GM19328 (cell line): Measurements from ENCODE around the gene TEKTIP1.
"Not testable (repeated sequence)": the region's sequence is repeated elsewhere in the genome, so short reads cannot be mapped to it uniquely, and the experiment has no call there.

Experiments used
- ATAC-seq: cut with Tn5 transposase; IDR thresholded peaks from one replicate; pipeline ENCODE4 v1.9.1; 2021; ENCODE audit warnings: mild to moderate bottlenecking, moderate library complexity; ENCODE audit not compliant: unreplicated experiment

The TEKTIP1 gene

DNA sequence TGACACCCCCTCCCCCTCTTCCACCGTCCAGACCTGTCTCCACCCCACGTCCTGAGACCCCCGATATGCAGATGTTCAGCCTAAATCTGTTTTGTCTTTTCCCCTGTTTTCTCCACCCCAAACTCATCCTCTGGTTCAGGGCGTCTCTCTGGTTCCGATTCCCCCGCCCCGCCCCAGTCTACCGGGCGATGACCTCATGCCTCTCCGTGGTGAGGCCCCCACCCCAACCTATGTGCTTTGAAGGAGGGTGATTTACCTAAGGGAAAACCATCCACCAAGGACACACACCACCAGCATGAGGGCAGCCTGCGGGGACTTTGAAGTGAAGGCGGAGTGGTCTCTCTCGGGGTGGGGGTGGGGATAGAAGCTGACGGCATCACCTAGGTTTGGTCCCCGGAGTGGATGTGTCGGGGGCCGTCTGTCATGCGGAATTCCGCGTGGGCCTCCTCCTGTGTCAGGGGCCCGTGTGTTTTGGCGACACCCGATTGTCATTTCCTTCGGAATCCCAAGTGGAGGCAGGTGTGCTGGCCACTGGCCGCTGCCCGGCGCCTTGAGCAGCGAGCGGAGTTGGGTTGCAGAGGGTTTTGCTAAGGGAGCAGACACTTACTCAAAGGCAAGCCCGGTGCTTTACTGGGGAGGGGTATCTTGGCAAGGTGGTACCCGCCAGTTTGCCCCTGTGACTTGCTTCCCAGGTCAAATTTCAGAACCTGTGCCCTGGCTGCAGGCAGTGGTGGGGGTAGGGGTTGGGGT is 31.4 kb upstream of the TEKTIP1 start:
- ATAC-seq = no peak

DNA sequence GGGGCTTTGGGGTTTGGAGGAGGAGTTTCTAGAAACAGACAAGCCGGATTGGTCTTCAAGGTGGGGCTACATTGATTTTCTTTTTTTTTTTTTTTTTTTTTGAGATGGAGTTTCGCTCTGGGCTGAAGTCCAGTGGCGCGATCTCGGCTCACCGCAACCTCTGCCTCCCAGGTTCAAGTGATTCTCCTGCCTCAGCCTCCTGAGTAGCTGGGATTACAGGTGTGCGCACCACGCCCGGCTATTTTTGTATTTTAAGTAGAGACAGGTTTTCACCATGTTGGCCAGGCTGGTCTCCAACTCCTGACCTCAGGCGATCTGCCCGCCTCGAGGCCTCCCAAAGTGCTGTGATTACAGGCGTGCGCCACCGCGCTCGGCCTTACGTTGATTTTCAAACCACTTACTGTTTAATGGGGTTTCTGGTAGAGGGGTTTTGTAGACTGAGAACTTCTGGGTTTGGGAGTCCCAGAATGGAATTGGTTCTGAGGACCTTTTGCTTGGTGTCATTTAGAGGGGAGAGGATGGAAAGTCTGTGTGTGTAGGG is 30.8 kb upstream of the TEKTIP1 start:
- ATAC-seq = not testable (repeated sequence)

DNA sequence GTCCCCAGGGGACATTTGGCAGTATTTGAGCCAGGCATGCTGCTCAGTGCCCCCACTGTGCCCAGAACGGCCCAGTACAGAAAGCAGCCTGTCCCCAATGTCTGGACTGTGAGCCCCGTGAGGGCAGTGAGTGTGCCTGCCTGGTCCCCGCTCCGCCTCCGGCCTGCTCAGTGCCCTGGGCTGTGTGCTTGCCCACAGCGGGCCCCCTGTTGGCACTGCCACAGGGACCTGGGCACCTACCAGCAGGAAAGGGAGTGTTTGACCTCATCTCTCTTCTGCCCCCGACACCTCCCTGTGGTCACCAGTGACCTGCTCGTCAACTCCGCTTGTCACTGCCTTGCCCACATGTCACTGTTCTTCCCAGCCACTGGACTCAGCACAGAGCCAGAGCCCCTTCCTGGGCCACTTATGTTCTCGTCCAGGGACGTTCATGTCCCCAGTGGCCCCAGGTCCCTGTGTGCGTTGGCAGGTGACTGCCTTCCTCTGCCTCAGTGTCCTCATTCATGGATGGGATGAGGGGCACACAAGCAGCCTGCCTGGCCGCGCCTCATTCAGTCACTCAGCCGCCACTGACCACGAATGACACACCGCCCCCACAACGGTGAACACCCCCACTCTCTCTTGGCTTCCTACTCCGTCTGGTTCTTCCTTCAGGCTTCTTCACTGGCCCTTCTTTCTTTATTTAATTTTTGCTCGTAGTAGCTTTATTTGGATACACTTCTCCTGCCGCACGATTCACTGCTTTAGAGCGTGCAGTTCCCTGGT is 30.0 kb upstream of the TEKTIP1 start:
- no peak for ATAC-seq

DNA sequence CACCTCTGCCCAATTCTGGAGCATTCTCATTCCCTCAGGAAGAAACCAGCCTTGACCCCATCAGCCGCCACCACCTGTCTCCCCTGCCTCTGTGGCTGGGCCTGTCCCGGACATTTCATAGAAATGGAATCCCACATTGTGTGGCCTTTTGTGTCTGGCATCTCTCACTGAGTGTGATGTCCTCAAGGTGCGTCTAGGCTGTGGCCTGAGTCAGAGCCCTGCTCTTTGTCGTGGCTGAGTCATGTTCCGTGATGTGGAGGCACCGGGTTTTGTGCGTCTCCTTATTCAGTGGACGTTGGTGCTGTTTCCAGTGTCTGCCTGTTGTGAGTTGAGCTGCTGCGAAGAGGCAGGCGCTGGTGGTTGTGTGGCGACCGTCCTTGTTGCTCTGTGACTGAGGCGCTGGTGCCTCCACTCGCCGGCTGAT is 29.4 kb upstream of the TEKTIP1 start:
- ATAC-seq = no peak

DNA sequence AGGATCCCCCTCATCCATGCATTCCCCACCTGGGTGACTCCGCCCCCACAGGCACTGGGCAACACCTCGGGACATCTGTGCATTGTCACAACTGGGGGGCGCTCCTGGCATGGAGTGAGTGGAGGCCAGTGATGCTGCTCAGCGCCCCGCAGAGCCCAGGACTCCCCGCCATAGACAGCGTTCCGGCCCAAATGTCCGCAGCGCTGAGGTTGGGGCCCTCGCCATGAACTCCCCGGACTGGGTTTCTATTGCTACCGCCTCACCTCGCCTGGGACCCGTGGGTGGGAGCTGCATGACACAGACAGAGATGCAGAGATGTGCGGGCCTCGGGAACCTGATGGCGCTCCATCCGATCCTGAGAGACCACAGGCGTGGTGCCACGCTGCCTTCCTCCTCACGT is 28.2 kb upstream of the TEKTIP1 start:
- ATAC-seq = no peak

DNA sequence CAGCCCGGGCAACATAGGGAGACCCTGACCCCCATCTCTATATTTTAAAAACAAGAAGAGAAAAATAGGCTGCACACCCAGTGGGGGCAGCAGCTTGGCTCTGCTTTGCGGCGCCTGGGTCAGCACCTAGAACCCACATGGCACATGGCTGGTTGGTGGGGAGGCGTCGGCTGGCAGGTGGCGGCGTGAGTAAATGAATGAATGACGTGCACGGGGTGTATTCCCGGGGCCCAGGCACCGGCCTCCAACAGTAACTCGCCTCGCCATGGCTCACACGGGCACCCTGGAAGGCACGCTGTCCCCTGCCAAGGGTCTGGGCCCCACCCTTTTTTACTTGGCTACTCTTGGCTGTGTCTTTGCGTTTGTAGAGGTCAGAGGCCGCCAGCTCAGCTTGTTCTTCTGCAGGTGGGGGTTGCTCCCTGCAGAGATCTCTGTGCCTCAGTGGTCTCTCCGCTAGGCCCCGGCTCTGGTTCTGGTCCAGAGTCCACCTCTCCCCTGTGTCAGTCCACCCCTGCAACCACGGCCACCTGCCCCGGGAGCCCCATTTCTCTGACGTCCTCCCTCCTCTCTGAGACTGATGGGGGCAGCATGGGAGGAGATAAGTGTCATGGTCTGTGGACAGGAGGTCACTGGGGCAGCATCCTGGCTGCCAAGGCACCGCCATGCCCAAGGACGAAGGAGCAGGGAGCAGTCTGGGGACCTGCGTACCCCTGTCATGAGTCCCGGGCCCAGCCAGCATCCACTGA is 27.3 kb upstream of the TEKTIP1 start:
- ATAC-seq = no peak

DNA sequence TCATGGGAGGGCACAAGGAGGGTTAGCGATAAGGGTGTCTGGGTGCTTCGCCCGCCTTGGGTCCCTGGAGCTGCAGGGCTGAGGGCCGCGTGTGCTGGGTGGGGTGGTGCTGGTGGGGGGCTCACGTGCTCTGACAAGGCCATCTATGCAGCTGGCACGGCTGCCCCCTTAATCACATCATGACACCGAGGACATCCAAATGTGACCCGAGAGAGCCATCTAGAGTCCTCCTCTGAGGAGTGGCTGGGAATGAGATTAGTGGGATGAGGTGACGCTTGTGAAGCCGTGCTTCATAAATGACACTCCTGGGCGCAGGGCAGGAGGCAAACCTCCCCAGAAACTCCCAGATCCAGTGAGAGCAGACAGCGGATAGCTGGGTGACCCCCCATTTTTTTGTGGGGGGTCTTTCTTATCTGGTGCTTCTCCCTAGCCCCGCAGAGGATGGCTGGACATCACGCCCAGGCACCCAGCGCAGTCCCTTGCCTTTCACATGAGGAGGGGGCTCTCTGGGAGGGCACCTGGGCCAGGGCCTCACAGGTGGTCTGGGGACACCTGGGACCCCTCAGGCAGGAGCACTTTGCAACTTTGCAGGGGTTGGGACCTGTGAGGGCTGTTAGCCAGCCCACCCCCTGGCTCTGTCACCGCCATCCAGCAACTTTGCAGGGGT is 26.3 kb upstream of the TEKTIP1 start:
- no peak for ATAC-seq

DNA sequence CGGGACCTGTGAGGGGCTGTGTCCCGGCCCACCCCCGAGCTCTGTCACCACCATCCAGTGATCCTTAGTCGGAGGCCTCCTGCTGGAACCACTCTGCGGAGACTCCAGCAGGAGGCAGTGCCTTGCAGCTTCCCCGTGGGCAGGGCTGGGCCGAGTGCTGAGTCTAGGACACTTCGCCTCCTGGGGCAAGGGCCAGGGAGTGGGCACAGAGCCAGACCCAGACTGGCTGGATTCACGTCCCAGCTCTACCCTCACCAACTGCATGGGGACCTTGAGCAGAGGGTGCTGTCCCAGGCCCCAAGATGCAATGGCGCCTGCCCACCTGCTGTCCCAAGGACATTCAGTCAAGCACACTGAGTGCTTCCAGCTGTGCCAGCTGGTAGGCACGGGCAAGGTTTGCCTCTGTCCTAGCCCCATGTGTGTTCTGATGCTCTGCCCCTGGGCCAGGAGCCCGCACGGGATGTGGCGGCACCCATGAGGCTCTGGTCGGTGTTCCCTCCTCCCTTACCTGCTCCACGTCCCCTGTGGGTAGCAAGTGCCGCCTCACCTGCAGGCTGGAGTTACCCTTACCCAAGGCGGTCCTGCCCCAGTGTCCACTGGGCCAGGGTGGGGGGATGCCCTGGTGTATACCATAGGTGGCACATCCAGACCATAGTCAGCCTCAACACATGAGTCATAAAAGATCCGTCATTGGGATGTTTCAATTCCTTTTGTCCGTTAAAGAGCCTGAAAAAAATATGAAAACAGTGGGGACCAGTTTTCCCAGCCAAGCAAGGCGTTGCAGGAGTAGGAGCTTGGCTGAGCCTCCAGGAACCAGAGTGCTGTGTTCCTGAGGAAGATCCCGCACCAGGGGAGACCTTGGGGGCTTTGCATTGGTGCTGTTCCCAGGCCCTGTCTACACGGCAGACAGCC is 25.5 kb upstream of the TEKTIP1 start:
- no peak for ATAC-seq

DNA sequence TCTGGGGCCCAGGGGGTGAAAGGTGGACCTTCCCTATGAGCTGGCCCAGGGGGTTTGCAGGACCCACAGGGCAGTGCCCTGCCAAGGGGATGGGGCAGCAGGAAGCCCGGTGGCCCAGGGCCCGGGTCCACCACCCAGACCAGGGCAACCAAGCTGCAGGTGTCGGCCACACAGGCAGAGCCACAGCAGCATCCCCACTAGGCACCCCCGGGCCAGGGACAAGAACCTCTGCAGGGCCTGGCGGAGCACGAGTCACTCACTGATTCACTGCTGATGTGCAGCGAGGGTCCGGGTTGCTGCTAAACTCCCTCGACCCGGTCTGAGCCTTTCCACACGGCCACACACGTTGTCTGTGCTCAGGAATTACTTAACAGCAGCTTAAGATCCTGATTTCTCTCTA is 24.0 kb upstream of the TEKTIP1 start:
- no peak for ATAC-seq

DNA sequence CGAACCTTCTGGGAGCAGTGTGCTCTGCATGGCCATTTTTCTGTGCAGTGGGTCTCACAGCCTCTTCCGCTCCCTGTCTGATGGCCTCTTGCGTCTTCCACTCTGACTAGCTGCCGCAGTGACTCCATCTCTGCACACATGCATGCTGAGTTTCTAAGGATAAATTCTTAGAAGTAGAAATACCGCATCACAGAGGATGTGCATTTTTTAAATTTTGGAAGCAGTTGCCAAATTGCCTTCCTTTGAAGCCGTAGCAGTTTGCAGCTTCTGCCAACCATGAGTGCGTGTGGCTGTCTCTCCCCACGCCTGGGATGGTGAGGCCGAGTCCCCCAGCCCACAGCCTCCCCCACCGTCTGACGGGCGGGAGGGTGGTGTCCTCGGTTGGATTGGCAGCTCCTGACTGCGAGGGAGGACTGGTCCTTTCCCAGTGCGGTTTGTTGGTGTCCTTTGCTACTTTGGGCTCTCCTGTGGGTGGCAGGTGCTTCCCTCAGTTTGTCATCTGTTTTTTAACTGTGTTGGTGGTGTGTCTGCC is 23.0 kb upstream of the TEKTIP1 start:
- no peak for ATAC-seq

DNA sequence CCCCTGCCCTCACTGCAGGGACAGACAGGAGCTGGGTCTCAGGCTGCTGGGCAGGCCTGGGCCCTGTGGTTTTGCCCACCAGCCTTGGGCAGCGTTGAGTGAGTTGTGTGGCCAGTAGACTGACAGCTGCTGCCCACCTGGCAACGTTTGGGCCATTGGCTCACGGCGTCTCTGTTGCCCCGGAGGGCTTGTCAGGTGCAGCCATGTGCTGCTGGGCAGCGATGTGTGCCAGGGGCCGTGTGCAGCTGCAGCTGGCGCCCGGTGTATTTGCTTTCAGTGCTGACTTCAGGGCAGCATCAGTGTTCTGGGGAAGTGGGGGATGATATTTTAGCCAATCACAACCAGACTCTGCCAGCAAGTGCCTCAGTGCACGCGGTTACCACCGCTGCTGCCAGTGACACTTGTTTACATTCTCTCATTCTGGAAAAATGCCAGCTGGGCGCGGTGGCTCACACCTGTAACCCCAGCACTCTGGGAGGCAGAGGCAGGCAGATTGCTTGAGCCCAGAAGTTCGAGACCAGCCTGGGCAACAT is 22.2 kb upstream of the TEKTIP1 start:
- no peak for ATAC-seq

DNA sequence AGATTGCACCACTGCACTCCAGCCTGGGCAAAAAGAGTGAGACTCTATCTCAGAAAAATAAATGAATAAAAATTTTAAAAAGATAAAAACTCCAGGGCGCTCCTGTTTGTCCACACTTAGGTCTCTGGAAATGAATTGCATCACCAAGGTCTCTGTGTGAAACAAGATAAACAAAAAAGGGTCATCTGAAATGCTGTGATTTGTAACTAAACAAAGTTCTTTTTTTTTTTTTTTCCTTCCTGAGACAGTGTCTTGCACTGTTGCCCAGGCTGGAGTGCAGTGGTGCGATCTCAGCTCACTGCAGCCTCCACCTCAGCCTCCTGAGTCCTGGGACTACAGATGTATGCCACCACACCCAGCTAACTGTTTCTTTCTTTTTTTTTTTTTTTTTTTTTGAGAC is 21.3 kb upstream of the TEKTIP1 start:
- no peak for ATAC-seq

DNA sequence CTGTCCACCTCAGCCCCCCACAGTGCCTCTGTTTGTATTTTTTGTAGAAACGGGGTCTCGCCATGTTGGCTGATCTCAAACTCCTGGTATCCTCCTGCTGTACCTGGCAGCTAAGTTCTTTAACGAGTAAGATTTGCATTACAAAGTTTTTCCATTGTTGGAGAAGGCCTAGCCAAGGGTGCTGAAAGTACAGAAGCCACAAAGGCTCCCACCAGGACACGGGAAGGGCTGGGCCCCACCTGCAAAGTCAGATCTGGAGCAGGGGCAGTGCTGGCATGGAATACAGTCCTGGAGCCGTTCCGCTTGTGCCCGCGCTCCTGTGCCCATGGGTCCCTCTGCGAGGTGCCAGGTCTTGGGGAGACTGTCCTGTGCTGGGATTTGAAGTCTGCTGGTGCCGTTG is 20.7 kb upstream of the TEKTIP1 start:
- no peak for ATAC-seq

DNA sequence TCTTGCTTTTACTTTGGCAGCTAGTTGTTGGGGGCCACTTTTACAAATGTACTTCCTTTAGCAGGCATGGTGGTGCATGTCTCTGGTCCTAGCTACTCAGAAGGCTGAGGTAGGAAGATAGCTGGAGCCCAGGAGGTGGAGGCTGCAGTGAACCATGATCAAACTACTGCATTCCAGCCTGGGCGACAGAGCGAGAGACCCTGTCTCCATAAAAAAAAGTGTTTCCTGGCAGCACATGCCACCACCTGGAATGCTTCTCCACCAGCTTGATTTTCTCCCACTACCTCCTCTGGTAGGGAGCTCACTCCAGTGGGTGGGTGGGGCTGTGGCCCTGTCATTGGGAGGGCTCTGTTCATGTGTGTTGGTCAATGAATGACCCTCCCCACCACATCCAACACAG is 20.3 kb upstream of the TEKTIP1 start:
- no peak for ATAC-seq

DNA sequence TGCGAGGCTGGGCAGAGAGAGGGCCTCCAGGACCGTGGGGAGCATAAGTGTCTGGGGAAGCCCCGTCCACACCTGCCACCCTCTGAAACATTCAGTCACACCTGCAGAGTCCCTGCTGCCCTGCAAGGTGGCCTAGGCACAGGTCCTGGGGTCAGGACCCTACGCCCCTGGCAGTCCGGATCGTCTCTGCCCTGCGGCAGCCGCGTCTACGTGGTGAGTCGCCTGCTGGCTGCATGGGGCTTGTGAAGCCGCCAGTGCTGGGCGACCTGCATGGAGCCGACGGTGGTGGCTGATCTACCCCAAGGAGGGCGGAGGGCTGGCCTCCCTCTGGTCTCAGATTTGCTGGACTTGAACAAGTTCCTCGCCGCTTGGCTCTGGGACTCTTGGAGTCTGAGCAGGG is 19.8 kb upstream of the TEKTIP1 start:
- no peak for ATAC-seq

DNA sequence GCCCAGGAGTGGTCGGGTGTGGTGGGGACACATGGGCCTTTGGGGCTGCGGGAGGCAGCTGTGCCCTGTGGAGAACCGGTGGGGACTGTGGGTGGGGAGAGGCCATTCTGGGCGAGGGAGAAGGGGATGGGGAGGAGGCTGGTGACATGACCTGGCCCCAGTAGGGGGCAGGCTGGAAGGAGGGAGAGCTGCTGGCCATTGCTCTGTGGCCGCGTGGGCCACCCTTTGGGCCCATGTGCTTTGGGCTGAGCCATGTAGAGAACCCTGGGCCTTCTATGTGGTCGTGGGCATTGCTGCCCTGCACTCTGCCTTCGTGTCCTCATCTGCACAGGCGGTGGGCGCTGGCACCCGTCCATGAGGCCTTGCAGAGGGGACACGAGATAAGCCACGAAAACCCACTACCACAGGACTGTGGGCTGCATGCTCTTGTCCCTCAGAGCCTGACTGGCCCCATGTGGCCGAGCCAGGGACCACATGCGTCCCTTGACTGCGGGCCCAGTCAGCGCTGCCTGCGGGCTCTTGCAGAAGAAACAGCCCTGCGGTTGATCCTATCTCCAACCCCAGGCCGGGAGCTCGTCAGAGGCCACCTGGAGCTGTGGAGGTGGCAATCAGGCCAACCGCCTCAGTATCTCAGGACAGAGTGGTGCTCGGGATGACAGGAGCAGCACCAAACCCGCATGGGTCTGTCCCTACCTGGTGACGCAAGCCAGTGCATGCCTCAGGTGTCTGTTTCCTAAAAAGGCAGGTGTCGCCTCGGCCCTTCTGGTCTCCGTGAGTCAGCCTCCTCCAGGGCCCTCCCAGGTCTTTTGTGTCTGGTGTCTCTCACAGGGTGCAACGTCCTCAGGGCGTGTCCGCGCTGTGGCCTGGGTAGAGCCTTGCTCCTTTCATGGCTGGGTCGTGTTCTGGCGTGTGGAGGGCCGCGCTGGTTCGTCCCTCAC is 18.5 kb upstream of the TEKTIP1 start:
- ATAC-seq = no peak

DNA sequence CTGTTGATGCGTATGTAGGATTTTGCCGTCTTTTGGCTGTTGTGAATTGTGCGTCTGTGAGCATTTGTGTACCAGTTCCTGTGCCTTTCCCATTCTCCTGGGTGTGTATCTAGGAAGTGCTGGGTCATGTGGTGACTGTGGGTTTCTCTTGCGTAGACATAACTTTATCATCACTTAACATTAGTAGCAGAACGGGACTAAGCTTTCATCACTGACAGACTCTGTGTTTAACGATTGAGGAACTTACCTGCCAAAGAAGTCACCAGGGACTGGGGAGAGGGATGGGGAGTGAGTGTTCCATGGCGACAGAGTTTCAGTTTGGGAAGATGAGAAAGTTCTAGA is 17.9 kb upstream of the TEKTIP1 start:
- no peak for ATAC-seq
